CD8-positive, alpha-beta memory T cell (primary cell): Measurements from ENCODE around the gene SLC38A7. TPM values are rescaled to one million over a fixed set of nuclear protein-coding genes. Genes with fewer than 3 reads are reported as not detected.

Source experiments
- CTCF ChIA-PET: fragments of 350-600 bp; sonication (Branson Sonifier 250); formaldehyde crosslinking; loops from one replicate; lab custom pipeline; 2021; ENCODE audit warnings: antibody characterized with exemption; lab: Charles Lee
- POLR2A ChIA-PET: fragments of 350-600 bp; sonication (Branson Sonifier 250); formaldehyde crosslinking; loops from one replicate; lab custom pipeline; 2021; ENCODE audit warnings: antibody characterized with exemption; lab: Charles Lee
- DNase-seq, 5 donors: peaks; one replicate each; pipeline versions ENCODE4 v3.0.0 to v3.0.0-alpha.2; 2020 to 2022; ENCODE audit warnings: mixed read lengths in 1 of 5
- H3K27ac ChIP-seq: one replicate; pipeline ENCODE4 v1.7.0; 2013; ENCODE audit warnings: low read depth, mild to moderate bottlenecking, low read length, moderate library complexity
- H3K27me3 ChIP-seq: 2 replicates; pipeline ENCODE4 v1.7.0; 2013; ENCODE audit warnings: low read length, mild to moderate bottlenecking; ENCODE audit not compliant: insufficient read depth, poor library complexity, severe bottlenecking
- H3K36me3 ChIP-seq: 2 replicates; pipeline ENCODE4 v1.7.0; 2013; ENCODE audit warnings: mild to moderate bottlenecking, low read length, moderate library complexity; ENCODE audit not compliant: insufficient read depth
- H3K4me1 ChIP-seq: 2 replicates; pipeline ENCODE4 v1.7.0; 2013; ENCODE audit warnings: mild to moderate bottlenecking, low read length, moderate library complexity; ENCODE audit not compliant: insufficient read depth
- H3K4me3 ChIP-seq: 2 replicates; pipeline ENCODE4 v1.7.0; 2013; ENCODE audit warnings: mild to moderate bottlenecking, low read length
- H3K9me3 ChIP-seq: 2 replicates; pipeline ENCODE4 v1.7.0; 2013; ENCODE audit warnings: mild to moderate bottlenecking, low read length
- H3K27ac Mint-ChIP-seq, 8 donors: one replicate each; pipeline ENCODE4 v1.8.0; 2020 to 2021; ENCODE audit warnings: mixed read lengths in 8 of 8, mild to moderate bottlenecking in 6 of 8, inconsistent platforms in 3 of 8, moderate library complexity in 3 of 8
- H3K27me3 Mint-ChIP-seq, 2 donors: one replicate each; pipeline ENCODE4 v1.8.0; 2020 to 2021; ENCODE audit warnings: mixed read lengths in 2 of 2, mild to moderate bottlenecking in 1 of 2, moderate library complexity in 1 of 2
- H3K36me3 Mint-ChIP-seq, 3 donors: one replicate each; pipeline ENCODE4 v1.8.0; 2020 to 2021; ENCODE audit warnings: mixed read lengths in 3 of 3, inconsistent platforms in 1 of 3, mild to moderate bottlenecking in 1 of 3
- H3K4me1 Mint-ChIP-seq, 3 donors: one replicate each; pipeline ENCODE4 v1.8.0; 2020 to 2021; ENCODE audit warnings: mixed read lengths in 3 of 3, inconsistent platforms in 1 of 3, mild to moderate bottlenecking in 1 of 3
- H3K4me3 Mint-ChIP-seq, 7 donors: one replicate each; pipeline ENCODE4 v1.8.0; 2020 to 2021; ENCODE audit warnings: mixed read lengths in 7 of 7, mild to moderate bottlenecking in 6 of 7, moderate library complexity in 4 of 7, inconsistent platforms in 2 of 7
- H3K9me3 Mint-ChIP-seq, 5 donors: one replicate each; pipeline ENCODE4 v1.8.0; 2020 to 2022; ENCODE audit warnings: mixed read lengths in 5 of 5, mild to moderate bottlenecking in 3 of 5, moderate library complexity in 2 of 5, inconsistent platforms in 1 of 5
- polyA plus RNA-seq: library from polyadenylated mRNA; unstranded; fragments of 300-500 nt; fragmentation: Illumina TruSeq; gene quantifications from one replicate; pipeline ENCODE4 v1.2.3, GENCODE V29; 2021
- total RNA-seq, 2 experiments: library from RNA; stranded (reverse); gene quantifications; one replicate each; pipeline ENCODE4 v1.2.3, GENCODE V29; 2021

SLC38A7 gene
- total and polyA plus RNA-seq, 3 experiments from 2014 or later: 5.8 to 15.0 (median 13.5) TPM

DNA sequence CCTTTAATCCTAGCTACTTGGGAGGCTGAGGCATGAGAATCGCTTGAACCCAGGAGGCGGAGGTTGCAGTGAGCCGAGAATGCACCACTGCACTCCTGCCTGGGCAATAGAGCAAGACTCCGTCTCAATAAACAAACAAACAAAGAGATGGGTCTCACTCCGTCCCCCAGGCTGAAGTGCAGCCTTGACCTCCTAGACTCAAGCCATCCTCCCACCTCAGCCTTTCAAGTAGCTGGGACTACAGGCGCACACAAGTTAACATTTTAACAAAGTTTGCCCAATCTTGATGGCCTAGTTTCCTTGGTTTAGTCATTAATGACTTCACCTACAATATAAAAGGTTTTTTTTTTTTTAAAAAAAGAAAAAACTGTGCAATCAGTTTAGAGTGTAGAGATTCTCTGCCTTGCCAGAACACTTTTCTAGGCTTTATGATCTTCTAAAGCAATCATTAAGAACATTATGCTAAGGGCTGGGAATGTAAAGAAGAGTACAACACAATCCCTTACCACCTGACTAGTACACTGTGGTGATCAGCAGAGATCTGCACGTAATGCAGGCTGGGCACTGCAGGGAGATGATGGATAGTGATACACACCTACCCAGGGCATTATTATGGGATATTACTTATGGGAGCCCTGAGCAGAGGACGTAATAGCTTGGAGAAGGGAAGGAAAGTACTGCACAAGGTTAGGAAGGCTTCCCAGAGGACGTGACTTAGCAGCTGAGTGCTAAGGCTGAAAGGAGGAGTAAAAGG, 42.6 kb upstream of the SLC38A7 start:
- Histone ChIP-seq H3K27me3 (no peaks in the 10 kb centered on the region), H3K9me3 (no peaks in the 10 kb centered on the region), H3K27ac (no peak overlapping the region), H3K4me3 (no peak overlapping the region), H3K4me1 (peaks cover 4% of the 10 kb centered on the region), H3K36me3 (no peaks in the 10 kb centered on the region)
- no peak for DNase-seq
- CTCF ChIA-PET: interaction anchor here (1.0 kb wide), 1 partner anchor 29 kb away, joined by 3 read pairs; no protein-coding TSS in a partner anchor
- H3K4me1 Mint-ChIP-seq: peaks cover 24 to 41% (median 36%) of the 10 kb centered on the region in 3 donors
- peaks cover 0 to 31% (median 4%) of the 10 kb centered on the region in 3 donors for H3K36me3 Mint-ChIP-seq
- POLR2A ChIA-PET: interaction anchor here (0.7 kb wide), 1 partner anchor 208 kb away, joined by 5 read pairs; no protein-coding TSS in a partner anchor
- H3K9me3 Mint-ChIP-seq: no peaks in the 10 kb centered on the region
- no peak overlapping the region for H3K4me3 Mint-ChIP-seq
- H3K27me3 Mint-ChIP-seq: no peaks in the 10 kb centered on the region
- peak overlapping the region in 3 of 8 donors; percentile 4 to 75 (median 52) for H3K27ac Mint-ChIP-seq

DNA sequence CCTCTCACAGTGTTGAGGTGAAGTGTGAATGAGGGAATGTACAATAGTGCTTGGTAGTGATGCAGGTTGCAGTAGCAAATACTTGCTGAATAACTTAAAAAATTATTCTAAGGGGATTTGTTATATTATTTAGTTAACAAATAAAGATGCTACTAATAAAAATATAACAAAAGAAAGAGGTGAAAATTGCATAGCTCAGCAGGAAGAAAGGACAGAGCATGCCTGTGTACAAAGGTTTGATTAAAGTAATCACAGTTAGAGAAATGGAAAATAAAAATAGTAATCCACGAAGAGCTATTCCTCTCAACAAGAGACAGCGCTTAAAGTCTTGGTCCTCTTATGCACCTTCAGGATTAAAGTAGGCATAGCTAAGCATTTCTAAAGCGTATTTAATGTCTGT, 38.5 kb upstream of the SLC38A7 start:
- H3K4me1 Mint-ChIP-seq: peaks cover 3 to 8% (median 3%) of the 10 kb centered on the region in 3 donors
- ChIA-PET CTCF (interaction anchor here (1.7 kb wide), 1 partner anchor 11 kb away, joined by 8 read pairs; the partner anchor contains the start of gene GOT2), POLR2A (no interaction called here)
- peaks cover 9% of the 10 kb centered on the region for H3K36me3 ChIP-seq
- no peak overlapping the region for H3K27ac ChIP-seq
- no peaks in the 10 kb centered on the region for H3K4me1 ChIP-seq
- no peaks in the 10 kb centered on the region for H3K9me3 ChIP-seq
- H3K9me3 Mint-ChIP-seq: no peaks in the 10 kb centered on the region
- no peak overlapping the region for H3K4me3 Mint-ChIP-seq
- no peaks in the 10 kb centered on the region for H3K27me3 ChIP-seq
- peaks cover 0 to 56% (median 8%) of the 10 kb centered on the region in 3 donors for H3K36me3 Mint-ChIP-seq
- H3K4me3 ChIP-seq: no peak overlapping the region
- DNase-seq: no peak
- H3K27me3 Mint-ChIP-seq: no peaks in the 10 kb centered on the region
- H3K27ac Mint-ChIP-seq: no peak overlapping the region

DNA sequence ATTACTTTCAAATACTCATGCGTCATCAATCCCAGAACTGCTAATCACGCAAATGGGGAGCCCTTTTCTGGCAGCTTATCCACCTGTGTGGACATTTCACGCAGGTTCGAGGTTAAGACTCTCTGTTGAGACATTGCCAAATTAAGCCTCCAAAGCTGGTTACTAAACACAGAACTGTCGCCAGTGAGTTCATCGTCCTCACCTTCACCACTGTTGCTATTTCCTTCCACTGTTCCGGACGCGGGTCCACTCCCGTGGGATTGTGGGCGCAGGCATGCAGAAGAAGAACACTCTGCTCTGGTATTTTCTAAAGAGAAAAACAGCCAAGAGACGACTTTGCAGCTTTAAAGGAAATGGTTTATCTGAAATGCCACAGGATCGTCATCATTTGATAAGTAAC, 33.4 kb upstream of the SLC38A7 start:
- Mint-ChIP-seq H3K27ac (peak overlapping the region in 1 of 8 donors; percentile 47), H3K27me3 (no peaks in the 10 kb centered on the region), H3K4me1 (no peaks in the 10 kb centered on the region), H3K36me3 (peaks cover 0 to 83% (median 26%) of the 10 kb centered on the region in 3 donors), H3K4me3 (no peak overlapping the region), H3K9me3 (no peaks in the 10 kb centered on the region)
- DNase-seq: no peak
- Histone ChIP-seq H3K36me3 (peaks cover 31% of the 10 kb centered on the region), H3K4me3 (no peak overlapping the region), H3K27me3 (no peaks in the 10 kb centered on the region), H3K27ac (no peak overlapping the region), H3K9me3 (no peaks in the 10 kb centered on the region), H3K4me1 (no peaks in the 10 kb centered on the region)
- CTCF ChIA-PET: no interaction called here
- POLR2A ChIA-PET: no interaction called here

DNA sequence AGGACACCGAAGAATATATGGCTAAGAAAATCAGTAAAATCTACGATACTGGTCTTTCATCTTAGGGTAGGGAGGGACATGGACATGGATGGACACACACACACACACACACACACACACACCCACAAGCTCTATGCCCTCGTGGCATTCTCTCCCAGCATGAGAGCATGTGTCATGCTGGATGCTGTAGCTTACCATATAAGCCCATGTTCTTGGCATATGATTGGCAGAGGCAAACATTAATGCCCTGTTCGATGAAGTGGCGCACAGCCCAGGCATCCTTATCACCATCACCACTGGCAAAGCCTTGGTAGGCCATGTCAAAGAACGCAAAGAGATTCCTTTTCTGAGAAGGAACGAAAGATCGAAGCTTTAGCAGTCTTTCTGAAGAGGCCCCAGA, 31.9 kb upstream of the SLC38A7 start:
- Mint-ChIP-seq H3K4me3 (no peak overlapping the region), H3K9me3 (no peaks in the 10 kb centered on the region), H3K36me3 (peaks cover 4 to 80% (median 31%) of the 10 kb centered on the region in 3 donors), H3K27ac (peak overlapping the region in 1 of 8 donors; percentile 1), H3K27me3 (no peaks in the 10 kb centered on the region), H3K4me1 (no peaks in the 10 kb centered on the region)
- Histone ChIP-seq H3K4me3 (no peak overlapping the region), H3K27me3 (no peaks in the 10 kb centered on the region), H3K27ac (no peak overlapping the region), H3K9me3 (no peaks in the 10 kb centered on the region), H3K4me1 (no peaks in the 10 kb centered on the region), H3K36me3 (peaks cover 35% of the 10 kb centered on the region)
- CTCF ChIA-PET: no interaction called here
- no peak for DNase-seq
- POLR2A ChIA-PET: no interaction called here

DNA sequence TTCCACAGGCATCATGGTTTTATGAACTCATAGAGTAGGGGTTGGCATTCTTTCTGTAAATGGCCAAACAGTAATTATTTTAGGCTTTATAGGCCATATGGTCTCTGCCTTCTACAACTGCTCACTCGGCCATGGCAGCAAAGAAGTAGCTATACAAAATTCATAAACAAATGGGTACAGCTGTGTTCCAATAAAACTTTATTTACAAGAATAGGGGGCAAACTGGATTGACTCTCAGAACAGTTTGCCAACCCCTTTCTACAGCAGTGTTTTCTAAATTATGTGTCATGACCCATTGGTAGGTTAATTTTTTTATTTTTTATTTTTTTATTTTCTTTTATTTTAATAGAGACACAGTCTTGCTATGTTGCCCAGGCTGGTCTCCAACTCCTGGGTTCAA, 29.2 kb upstream of the SLC38A7 start:
- H3K4me1 ChIP-seq: no peaks in the 10 kb centered on the region
- no peaks in the 10 kb centered on the region for H3K9me3 Mint-ChIP-seq
- H3K9me3 ChIP-seq: no peaks in the 10 kb centered on the region
- H3K27ac Mint-ChIP-seq: no peak overlapping the region
- no peak overlapping the region for H3K4me3 Mint-ChIP-seq
- H3K36me3 Mint-ChIP-seq: peaks cover 4 to 76% (median 33%) of the 10 kb centered on the region in 3 donors
- no peak overlapping the region for H3K4me3 ChIP-seq
- DNase-seq: no peak
- H3K27me3 ChIP-seq: no peaks in the 10 kb centered on the region
- H3K36me3 ChIP-seq: peaks cover 27% of the 10 kb centered on the region
- no peak overlapping the region for H3K27ac ChIP-seq
- H3K4me1 Mint-ChIP-seq: no peaks in the 10 kb centered on the region
- ChIA-PET POLR2A (no interaction called here), CTCF (no interaction called here)
- H3K27me3 Mint-ChIP-seq: no peaks in the 10 kb centered on the region

DNA sequence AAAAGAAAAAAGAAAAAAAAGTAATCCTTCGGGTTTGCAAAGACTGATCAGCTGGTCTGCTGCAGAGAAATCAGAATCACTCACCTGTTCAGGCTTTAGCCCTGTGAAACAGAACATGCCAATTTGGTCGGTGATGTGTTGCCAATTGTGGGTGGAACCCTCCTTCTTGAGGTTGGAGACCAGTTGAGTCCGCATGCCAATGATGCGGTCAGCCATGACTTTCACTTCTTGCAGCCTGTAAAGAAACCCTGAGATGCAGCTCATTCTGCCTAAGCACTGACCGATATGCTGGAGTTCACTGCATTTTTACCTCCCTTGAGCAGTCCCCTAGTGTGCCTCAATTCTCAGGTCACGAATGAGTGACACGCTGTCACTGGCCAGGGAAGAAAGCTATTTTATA, 24.8 kb upstream of the SLC38A7 start:
- CTCF ChIA-PET: no interaction called here
- H3K27ac Mint-ChIP-seq: peak overlapping the region in 2 of 8 donors; percentile 20 to 35
- POLR2A ChIA-PET: interaction anchor here (0.6 kb wide), 1 partner anchor 9 kb away, joined by 4 read pairs; no protein-coding TSS in a partner anchor
- Histone ChIP-seq H3K27ac (no peak overlapping the region), H3K36me3 (peaks cover 18% of the 10 kb centered on the region), H3K4me3 (no peak overlapping the region), H3K27me3 (no peaks in the 10 kb centered on the region), H3K4me1 (no peaks in the 10 kb centered on the region), H3K9me3 (no peaks in the 10 kb centered on the region)
- no peaks in the 10 kb centered on the region for H3K27me3 Mint-ChIP-seq
- H3K4me3 Mint-ChIP-seq: no peak overlapping the region
- H3K4me1 Mint-ChIP-seq: no peaks in the 10 kb centered on the region
- peaks cover 16 to 66% (median 25%) of the 10 kb centered on the region in 3 donors for H3K36me3 Mint-ChIP-seq
- H3K9me3 Mint-ChIP-seq: no peaks in the 10 kb centered on the region
- DNase-seq: no peak

DNA sequence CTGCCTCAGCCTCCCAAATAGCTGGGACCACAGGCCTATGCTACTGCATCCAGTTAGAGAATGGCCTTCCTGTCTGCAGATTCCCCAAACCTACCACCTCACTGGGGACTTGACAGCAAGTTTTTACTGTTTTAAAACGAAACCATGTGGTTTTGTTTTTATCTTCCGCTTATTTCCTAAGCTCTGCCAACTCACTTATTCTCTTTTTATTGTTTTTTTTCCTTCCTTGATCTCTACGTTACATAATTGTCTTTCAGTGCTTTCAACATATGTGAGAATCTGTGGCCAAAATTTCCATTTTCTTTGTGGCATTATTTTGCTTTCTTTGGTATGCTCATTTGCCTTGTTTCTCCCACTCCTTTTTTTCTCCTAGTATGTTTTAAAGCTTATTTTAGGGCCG, 14.6 kb upstream of the SLC38A7 start:
- Histone ChIP-seq H3K9me3 (no peaks in the 10 kb centered on the region), H3K36me3 (no peaks in the 10 kb centered on the region), H3K27me3 (no peaks in the 10 kb centered on the region), H3K27ac (no peak overlapping the region), H3K4me3 (no peak overlapping the region), H3K4me1 (no peaks in the 10 kb centered on the region)
- peaks cover 0 to 4% (median 2%) of the 10 kb centered on the region in 3 donors for H3K4me1 Mint-ChIP-seq
- H3K4me3 Mint-ChIP-seq: no peak overlapping the region
- ChIA-PET POLR2A (no interaction called here), CTCF (no interaction called here)
- no peaks in the 10 kb centered on the region for H3K9me3 Mint-ChIP-seq
- H3K27me3 Mint-ChIP-seq: peaks cover 0 to 3% of the 10 kb centered on the region in 2 donors
- H3K27ac Mint-ChIP-seq: peak overlapping the region in 2 of 8 donors; percentile 22 to 29
- no peak for DNase-seq
- H3K36me3 Mint-ChIP-seq: peaks cover 0 to 4% (median 0%) of the 10 kb centered on the region in 3 donors

DNA sequence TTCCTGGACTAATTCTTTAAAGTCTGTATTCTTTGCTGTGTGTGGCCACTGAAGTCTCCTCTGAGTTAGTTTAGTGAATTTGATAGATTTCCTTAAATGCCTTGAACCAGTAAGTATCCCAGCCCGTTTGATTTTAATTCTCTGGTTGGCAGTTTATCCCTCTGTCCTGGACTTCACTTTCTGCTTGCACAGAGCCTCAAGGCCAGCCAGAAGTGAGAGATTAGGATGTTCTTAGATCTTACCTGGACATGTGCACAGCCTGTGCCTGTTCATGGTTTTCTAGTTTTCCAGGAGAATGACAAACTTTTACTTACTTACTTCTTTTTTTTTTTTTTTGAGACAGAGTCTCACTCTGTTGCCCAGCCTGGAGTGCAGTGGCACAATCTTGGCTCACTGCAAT, 10.8 kb upstream of the SLC38A7 start:
- peaks cover 0 to 4% (median 3%) of the 10 kb centered on the region in 5 donors for H3K9me3 Mint-ChIP-seq
- peaks cover 0 to 16% (median 3%) of the 10 kb centered on the region in 3 donors for H3K36me3 Mint-ChIP-seq
- ChIA-PET POLR2A (no interaction called here), CTCF (interaction anchor here (1.7 kb wide), 1 partner anchor 13 kb away, joined by 3 read pairs; no protein-coding TSS in a partner anchor)
- no peaks in the 10 kb centered on the region for H3K4me1 ChIP-seq
- DNase-seq: no peak
- no peak overlapping the region for H3K4me3 ChIP-seq
- no peaks in the 10 kb centered on the region for H3K27me3 ChIP-seq
- H3K36me3 ChIP-seq: no peaks in the 10 kb centered on the region
- no peak overlapping the region for H3K27ac ChIP-seq
- H3K4me3 Mint-ChIP-seq: no peak overlapping the region
- H3K27ac Mint-ChIP-seq: no peak overlapping the region
- H3K9me3 ChIP-seq: no peaks in the 10 kb centered on the region
- peaks cover 5 to 10% of the 10 kb centered on the region in 2 donors for H3K27me3 Mint-ChIP-seq
- peaks cover 0 to 4% (median 2%) of the 10 kb centered on the region in 3 donors for H3K4me1 Mint-ChIP-seq
